ENCODE measurements around the gene OCSTAMP. TPM values are rescaled to one million over a fixed set of nuclear protein-coding genes. Genes with fewer than 3 reads are reported as not detected.

Gene OCSTAMP
- total RNA-seq, 1 donor from 2014 or later = 0.17 TPM

GRCh38 chr20:46573788-46574584, 23.5 kb upstream of the OCSTAMP start:
- intact Hi-C loops (cut with micrococcal nuclease) = no loop called here

GRCh38 chr20:46573234-46573633, 22.8 kb upstream of the OCSTAMP start:
- intact Hi-C loops (cut with micrococcal nuclease) = no loop called here

DNA sequence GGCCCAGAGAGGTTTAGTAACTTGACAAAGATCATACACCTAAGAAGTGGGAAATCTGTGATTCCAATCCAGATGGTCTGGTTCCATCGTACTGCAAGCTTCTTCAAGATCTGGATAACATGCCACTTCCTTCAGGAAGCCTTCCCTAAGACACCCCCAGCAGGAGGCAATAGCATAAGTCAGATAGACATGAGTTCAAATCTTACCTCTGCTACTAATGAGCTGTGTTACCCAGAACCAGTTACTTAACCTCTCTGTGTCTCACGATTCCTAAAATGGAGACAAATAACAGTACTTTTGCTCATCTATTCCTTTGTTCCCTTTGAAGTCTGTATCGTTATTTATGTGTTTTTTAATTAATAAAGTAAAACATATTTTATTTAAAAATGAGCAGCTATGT, 22.3 kb upstream of the OCSTAMP start:
- intact Hi-C loops (cut with micrococcal nuclease) = no loop called here

DNA sequence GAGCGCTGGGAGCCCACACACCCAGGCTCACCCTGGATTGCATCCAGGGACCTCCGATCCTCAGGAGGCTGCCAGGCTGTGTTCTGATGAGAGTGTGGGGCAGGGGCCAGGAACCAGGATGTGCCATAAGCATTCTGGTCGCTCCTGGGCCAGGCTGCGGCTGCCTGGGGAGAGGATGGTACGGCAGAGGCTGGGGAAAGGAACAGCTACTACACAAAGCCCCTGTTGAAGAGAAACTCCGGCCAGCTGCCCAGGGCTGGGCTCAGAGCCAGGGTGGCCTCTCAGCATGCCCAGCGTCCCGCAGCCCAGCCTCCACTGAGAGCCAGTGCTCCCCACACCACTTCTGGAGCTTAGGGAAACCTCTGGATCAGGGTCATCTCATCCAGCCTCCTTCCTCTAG, 21.7 kb upstream of the OCSTAMP start:
- intact Hi-C loops (cut with micrococcal nuclease) = no loop called here

GRCh38 chr20:46571418-46571817, 21.0 kb upstream of the OCSTAMP start:
- intact Hi-C loops (cut with micrococcal nuclease) = no loop called here

GRCh38 chr20:46570956-46571355, 20.5 kb upstream of the OCSTAMP start:
- intact Hi-C loops (cut with micrococcal nuclease) = no loop called here

DNA sequence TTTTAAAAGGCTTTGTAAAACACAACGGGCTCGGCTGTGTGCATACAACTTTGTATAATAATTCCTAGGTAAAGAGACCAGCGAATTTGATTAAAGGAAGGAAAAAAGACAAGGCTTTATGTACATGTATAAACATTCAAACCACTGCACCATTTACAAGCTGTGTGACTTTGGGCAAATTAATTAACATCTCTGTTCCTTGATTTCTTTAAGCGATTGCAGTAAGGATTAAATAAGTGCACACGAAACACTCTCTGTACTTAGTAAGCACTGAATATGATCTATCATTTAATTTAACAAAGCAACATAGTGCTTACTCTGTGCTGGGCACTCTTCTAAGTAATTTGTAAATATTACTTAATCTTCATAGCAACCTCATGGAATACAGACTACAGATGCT, 19.5 kb upstream of the OCSTAMP start:
- intact Hi-C loops (cut with micrococcal nuclease) = no loop called here

DNA sequence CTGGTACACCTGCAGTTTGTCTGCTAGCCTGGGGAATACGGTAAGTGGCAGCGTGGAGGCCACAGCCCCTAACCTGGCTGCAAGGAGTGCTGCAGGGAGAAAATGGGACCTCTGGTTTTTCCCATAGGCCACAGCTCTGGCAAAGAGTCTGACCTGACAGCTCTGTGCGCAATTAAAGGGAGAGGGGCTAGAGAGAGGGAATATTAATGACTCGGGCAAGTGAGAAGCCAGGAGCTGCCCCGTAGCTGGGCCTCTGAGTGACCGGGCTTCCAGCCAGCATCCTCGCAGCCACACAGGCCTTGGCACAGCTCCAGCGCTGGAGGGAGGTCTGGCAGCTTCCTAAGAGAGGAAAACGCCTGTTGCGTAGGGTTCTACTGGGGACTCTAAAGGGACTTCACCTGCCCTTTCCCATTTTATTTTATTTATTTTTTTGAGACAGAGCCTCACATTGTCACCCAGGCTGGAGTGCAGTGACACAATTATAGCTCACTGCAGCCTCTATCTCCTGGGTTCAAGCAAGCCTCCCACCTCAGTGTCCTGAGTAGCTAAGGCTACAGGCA, 18.2 kb upstream of the OCSTAMP start:
- intact Hi-C loops (cut with micrococcal nuclease) = no loop called here

DNA sequence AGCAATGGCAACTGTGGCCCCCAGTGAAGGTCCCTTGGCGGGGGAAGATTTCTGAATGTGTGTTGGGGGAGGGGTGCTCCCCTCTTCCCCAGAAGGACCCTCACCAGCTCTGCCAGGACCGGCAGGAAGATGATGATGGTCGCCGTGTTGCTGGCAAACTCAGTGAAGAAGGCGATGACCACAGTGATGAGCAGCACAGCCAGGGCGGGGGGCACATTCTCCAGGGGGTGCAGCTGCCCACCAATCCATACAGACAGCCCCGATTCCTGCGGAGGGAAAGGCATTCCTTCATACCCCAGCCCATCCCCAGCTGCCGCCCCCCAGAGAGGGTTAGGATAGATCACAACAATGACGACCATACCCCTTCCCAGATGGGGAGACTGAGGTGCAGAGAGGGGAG, 15.7 kb upstream of the OCSTAMP start:
- intact Hi-C loops (cut with micrococcal nuclease) = no loop called here

DNA sequence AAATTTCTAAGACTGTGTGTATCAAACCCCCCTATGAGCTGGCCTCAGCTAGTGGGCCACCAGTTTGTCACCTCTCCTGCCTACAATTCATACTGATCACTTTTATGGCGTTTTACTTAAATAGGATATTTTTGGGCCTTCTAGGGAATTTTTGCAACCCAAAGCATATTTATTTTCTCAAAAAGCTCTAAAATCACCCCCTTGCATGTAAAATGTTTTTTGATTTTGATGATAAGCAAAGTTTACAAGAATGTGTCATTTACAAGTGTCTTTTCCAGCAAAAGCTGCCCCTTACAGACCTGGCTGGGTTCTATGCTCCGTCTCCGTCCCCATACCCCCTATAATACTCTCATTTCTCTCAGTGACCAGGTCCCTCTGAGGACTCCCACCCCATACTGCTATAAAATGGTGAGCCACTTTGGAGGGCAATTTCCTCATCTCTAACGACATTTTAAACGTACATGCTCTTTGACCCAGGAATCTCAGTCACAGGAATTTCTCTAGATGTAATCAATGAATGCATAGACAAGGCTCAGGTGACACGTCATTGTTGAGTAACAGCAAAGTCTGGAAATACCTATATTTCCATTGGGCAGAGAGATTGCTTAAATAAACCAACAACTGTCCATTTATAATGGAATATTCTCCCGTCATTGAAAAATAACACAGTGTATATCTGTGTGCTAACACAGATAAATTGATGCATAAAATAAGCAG, 13.9 kb upstream of the OCSTAMP start:
- intact Hi-C loops (cut with micrococcal nuclease) = no loop called here

GRCh38 chr20:46563860-46564221, 13.4 kb upstream of the OCSTAMP start:
- intact Hi-C loops (cut with micrococcal nuclease) = loop anchor here (2.0 kb wide), 1 partner anchor 125 kb away; the partner anchor contains the start of gene TP53RK

DNA sequence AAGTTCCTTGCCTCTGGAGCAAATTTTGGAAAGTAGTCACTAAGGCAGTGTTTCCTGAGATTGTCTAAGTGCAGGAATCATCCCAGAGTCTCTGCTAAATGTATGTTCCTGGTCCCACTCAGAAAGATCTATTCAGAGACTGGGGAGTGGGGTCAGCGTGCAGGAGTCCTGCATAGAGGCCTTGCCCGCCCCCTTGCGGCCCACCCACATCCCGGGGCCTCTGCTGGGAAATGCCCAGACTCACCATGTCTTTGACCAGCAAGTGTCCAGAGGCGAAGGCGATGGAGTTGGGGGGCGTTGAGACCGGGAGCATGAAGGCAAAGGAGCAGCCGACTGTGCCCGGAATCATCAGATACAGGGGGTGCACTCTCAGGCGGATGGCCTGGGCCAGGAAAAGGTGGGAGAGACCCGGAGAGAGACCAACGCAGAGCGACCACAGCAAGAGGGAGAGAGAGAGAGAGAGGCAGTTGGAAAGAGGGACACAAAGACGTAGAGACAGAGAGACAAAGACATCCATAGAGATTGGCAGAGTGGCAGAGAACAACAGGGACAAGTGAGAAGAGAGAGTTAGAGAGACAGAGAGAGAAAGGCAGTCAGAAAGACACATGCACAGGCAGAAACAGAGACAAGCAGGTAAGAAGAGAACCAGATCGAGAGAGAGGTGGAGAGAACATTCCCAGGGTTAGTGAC, 12.9 kb upstream of the OCSTAMP start:
- intact Hi-C loops (cut with micrococcal nuclease) = loop anchor here (2.0 kb wide), 1 partner anchor 125 kb away; the partner anchor contains the start of gene TP53RK

DNA sequence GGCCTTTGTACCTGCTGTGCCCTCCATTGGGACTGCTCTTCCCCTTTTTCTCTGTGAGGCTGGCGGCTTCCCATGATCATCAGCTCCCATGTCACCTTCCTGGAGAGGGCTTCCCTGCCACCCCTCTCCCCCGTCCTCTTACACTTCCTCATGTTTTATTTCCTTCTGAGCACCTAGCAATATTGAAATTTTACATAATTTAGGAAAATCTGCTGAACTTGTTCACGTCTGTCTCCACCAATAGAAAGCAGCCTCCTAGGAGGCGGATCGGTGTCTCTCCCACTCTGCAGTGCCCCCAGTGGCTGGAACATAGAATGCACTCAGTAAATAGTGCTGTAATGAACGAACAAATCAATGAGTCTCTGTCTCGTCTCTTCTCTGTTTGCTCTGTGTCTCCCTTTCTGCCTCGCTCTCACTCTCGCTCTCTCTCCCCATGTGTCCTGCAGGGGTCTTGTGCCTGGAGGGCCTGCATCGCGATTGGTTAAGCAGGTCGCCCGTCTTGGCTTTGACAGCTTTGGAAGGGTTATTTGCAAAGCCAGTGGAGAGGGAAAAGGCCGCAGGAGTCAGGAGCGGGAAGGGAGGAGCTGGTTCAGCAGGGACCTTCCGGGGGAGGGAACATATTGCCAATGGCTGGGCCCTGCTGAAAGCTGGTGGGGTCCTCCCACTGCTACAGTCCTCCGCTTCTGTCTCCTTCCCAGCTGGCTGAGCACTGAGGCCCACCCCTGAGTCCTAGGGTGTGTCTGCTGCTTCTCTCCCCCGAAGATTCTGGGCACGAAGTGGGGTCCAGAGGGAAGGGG, 12.1 kb upstream of the OCSTAMP start:
- intact Hi-C loops (cut with micrococcal nuclease) = loop anchor here (1.0 to 2.0 kb wide), 5 partner anchors 9 to 126 kb away; partner anchors contain the start of gene TP53RK

GRCh38 chr20:46562009-46562372, 11.5 kb upstream of the OCSTAMP start:
- intact Hi-C loops (cut with micrococcal nuclease) = loop anchor here (1.0 to 2.0 kb wide), 5 partner anchors 9 to 127 kb away; partner anchors contain the start of gene TP53RK

- intact Hi-C loops (cut with micrococcal nuclease) = no loop called here
Measured at GRCh38 chr20:46559685-46560440, 9.4 kb upstream of the OCSTAMP start.

DNA sequence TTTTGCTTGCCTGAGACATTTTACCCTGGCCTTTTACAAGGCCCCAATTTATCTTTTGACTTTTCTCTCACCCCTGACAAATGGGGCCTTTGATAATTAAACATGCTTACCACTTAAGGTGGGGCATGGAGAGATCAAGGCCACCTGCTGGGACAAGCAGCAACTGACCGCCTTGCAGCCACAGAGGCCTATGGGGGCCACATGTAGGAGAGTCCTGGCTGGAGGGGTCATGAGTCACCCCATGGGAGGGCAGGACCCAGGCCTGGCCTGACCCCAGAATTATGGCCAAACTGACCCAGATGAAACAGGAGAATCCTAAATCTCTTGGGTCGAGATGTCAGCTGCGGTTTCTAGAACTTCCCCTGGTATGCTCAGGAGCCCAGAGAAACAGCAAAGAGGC, 8.5 kb upstream of the OCSTAMP start:
- intact Hi-C loops (cut with micrococcal nuclease) = no loop called here

DNA sequence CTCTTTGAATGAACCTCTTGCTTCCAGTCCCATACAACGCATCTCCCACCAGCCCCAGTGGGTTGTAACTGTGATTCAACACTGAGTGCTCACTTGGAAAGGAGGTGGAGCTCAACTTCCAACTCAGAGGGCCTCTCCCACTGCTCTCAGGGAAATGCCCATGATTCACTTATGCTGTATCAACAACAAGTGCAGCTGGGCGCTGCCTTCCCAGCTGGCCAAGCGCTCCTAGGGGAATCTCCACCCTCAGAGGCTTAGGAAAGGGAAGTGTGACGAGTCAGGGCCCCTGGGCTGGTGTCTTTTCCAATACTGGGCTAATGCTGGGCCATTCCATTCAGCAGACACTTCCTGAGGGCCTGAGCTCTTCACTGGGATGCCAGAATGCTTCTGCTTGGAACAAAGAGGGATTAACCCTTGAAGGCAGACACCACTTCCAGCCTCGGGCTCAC, 8.1 kb upstream of the OCSTAMP start:
- intact Hi-C loops (cut with micrococcal nuclease) = no loop called here

DNA sequence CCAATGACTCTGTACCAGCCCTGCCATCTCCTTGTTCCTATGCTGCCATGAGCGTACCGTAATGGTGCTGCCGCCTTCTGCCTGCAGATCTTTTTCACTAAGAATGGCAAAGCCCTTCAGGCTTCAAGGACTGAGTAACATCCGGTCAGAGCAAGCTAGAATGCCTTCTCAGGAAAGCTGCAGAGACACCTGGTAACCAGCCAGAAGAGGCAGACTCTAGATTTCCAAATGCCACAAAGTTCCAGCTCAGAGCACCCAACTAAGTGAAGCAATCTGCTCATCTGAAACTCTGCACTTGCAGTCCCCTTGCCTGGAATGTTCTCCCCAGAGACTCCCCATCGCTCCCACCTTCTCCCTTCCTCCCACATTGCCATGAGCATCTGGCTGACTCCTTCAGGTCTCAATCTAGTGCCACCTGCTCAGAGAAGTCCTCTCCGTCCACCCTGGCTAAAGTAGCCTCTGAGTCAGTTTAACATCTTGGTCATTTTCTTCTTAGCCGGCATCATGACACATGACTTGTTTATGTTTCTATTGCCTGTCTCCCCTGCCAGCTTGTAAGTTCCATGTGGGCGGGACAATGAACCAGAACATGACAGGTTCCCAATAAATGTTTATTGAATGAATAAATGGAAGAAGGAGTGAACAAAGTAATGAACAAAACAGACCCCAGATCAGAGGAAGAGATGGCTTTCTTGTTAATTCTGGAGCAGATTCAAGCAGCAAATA, 6.9 kb upstream of the OCSTAMP start:
- intact Hi-C loops (cut with micrococcal nuclease) = loop anchor here (2.0 kb wide), 1 partner anchor 21 kb away; no protein-coding TSS in a partner anchor

GRCh38 chr20:46555370-46555956, 5.0 kb upstream of the OCSTAMP start:
- intact Hi-C loops (cut with micrococcal nuclease) = no loop called here

All from T-helper 1 cell treated with Interleukin-12 subunit alpha and Interleukin-12 subunit beta and Interleukin-4 antibody, amounts not matched to agents 30 ng/mL and 1 ng/mL, for 36 hours (primary cell).